AG08396 (cell line): ENCODE measurements around the gene SLC17A8.
A peak's percentile ranks its signal among the peaks of the same experiment; 100 is the strongest.

Experiments
- DNase-seq: peaks from one replicate; pipeline ENCODE4 v3.0.0; 2012; ENCODE audit warnings: low spot score, mixed read lengths

Gene SLC17A8

GRCh38 chr12:100371146-100371545, 14.3 kb downstream of the SLC17A8 start:
- DNase-seq, result no peak

- no peak for DNase-seq
These were observed 16.2 kb downstream of the SLC17A8 start for GRCh38 chr12:100372853-100373640.

GRCh38 chr12:100375038-100375735, 18.3 kb downstream of the SLC17A8 start:
- peak; percentile 46 for DNase-seq

- no peak for DNase-seq
These were observed 19.3 kb downstream of the SLC17A8 start for GRCh38 chr12:100376161-100376560.

- DNase-seq, result no peak
These were observed 24.5 kb downstream of the SLC17A8 start for GRCh38 chr12:100381379-100381778.

- no peak for DNase-seq
These were observed 25.5 kb downstream of the SLC17A8 start for GRCh38 chr12:100382338-100382737.

- no peak for DNase-seq
These were observed 27.0 kb downstream of the SLC17A8 start for GRCh38 chr12:100383586-100384558.

GRCh38 chr12:100384559-100384935, 27.7 kb downstream of the SLC17A8 start:
- DNase-seq, result no peak

- no peak for DNase-seq
These were observed 31.5 kb downstream of the SLC17A8 start for GRCh38 chr12:100388382-100388781.

GRCh38 chr12:100391856-100392255, 35.0 kb downstream of the SLC17A8 start:
- no peak for DNase-seq

GRCh38 chr12:100393200-100393599, 36.3 kb downstream of the SLC17A8 start:
- DNase-seq, result no peak

GRCh38 chr12:100395811-100396210, 38.9 kb downstream of the SLC17A8 start:
- DNase-seq, result no peak

GRCh38 chr12:100398307-100398706, 41.4 kb downstream of the SLC17A8 start:
- DNase-seq, result no peak

- no peak for DNase-seq
These were observed 42.2 kb downstream of the SLC17A8 start for GRCh38 chr12:100399095-100399494.

- DNase-seq, result no peak
These were observed 44.8 kb downstream of the SLC17A8 start for GRCh38 chr12:100401660-100402059.

GRCh38 chr12:100402763-100403162, 45.9 kb downstream of the SLC17A8 start:
- no peak for DNase-seq

- DNase-seq, result no peak
These were observed 46.6 kb downstream of the SLC17A8 start for GRCh38 chr12:100403446-100403845.

- DNase-seq, result peak; percentile 14
These were observed 48.0 kb downstream of the SLC17A8 start for GRCh38 chr12:100404769-100405407.

GRCh38 chr12:100413001-100413400, 56.1 kb downstream of the SLC17A8 start:
- no peak for DNase-seq

- DNase-seq, result no peak
These were observed 57.9 kb downstream of the SLC17A8 start for GRCh38 chr12:100414739-100415138.

GRCh38 chr12:100422646-100423045, 65.8 kb downstream of the SLC17A8 start:
- DNase-seq, result no peak

GRCh38 chr12:100426145-100426544, 69.3 kb downstream of the SLC17A8 start:
- DNase-seq, result no peak
